RWPE1 (cell line): ENCODE data around the gene BMPER.

Experiments used
- CTCF ChIA-PET: fragments of 350-600 bp; sonication (Branson Sonifier 250); formaldehyde crosslinking; extraction: SDS; loops from one replicate; lab custom pipeline; 2021; lab: Yijun Ruan, JAX
- POLR2A ChIA-PET: fragments of 400-600 bp; formaldehyde crosslinking; extraction: SDS; loops from one replicate; lab custom pipeline; 2020; ENCODE audit warnings: antibody characterized with exemption; ENCODE audit not compliant: low non-redundant PET; lab: Yijun Ruan, JAX
- DNase-seq: peaks from one replicate; pipeline ENCODE4 v3.0.0; 2012; ENCODE audit warnings: low spot score
- H3K27ac ChIP-seq: fragments of 450-650 bp; 2 replicates; pipeline ENCODE4 v1.5.1; 2017
- CTCF ChIP-seq: fragments of 450-650 bp; conservative IDR thresholded peaks from 2 replicates; pipeline ENCODE4 v1.5.1; 2017; ENCODE audit warnings: low read depth, mild to moderate bottlenecking

The BMPER gene

GRCh38 chr7:34190299-34190698, 285.0 kb downstream of the BMPER start:
- no peak for DNase-seq
- H3K27ac ChIP-seq: no peak overlapping the region
- no peak for TF ChIP-seq CTCF
- CTCF ChIA-PET: no interaction called here
- POLR2A ChIA-PET: no interaction called here

- POLR2A ChIA-PET: no interaction called here
Observed at GRCh38 chr7:34191162-34191561, 285.8 kb downstream of the BMPER start.

GRCh38 chr7:34191771-34192479, 286.6 kb downstream of the BMPER start:
- TF ChIP-seq CTCF: no peak
- CTCF ChIA-PET: no interaction called here
- POLR2A ChIA-PET: no interaction called here
- no peak for DNase-seq
- H3K27ac ChIP-seq: no peak overlapping the region

More at GRCh38 chr7:34191162-34191561, 285.8 kb downstream of the BMPER start:
- H3K27ac ChIP-seq: no peak overlapping the region
- no peak for DNase-seq
- TF ChIP-seq CTCF: no peak
- CTCF ChIA-PET: no interaction called here

- CTCF ChIA-PET: no interaction called here
- POLR2A ChIA-PET: no interaction called here
- no peak overlapping the region for H3K27ac ChIP-seq
- DNase-seq: no peak
- TF ChIP-seq CTCF: no peak
Observed at GRCh38 chr7:34192906-34193305, 287.6 kb downstream of the BMPER start.

GRCh38 chr7:34198231-34198641, 292.9 kb downstream of the BMPER start:
- H3K27ac ChIP-seq: no peak overlapping the region
- no peak for TF ChIP-seq CTCF
- no peak for DNase-seq
- CTCF ChIA-PET: interaction anchor here (0.5 to 1.0 kb wide), 2 partner anchors 25 to 36 kb away, joined by 3 to 5 read pairs; no protein-coding TSS in a partner anchor
- POLR2A ChIA-PET: no interaction called here
